Fibroblast of skin of back (primary cell): ENCODE data around the gene ELMO1.

ENCODE experiments used
- DNase-seq: peaks from one replicate; pipeline ENCODE4 v3.0.0-alpha.2; 2013

Gene ELMO1

GRCh38 chr7:37365405-37365804 is 83.3 kb downstream of the ELMO1 start:
- DNase-seq: no peak

DNA sequence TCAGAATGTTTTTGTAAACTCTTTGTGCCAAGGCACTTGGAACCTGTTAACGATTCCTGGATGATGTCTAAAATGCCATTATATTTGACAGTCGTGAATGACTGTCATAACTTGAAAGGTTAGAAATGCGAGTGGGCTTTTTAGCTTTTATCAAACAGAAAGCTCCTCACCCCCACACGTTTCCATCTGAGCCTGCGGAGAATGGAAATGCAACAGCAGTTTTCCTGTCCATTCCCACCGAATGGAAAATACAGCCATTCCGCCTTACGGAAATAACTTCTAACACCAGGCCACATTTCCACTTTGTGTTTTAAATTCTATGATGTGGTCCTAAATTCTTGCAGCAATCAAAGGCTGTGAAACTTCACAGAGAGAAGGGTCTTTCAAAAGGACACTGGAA is 83.8 kb downstream of the ELMO1 start:
- no peak for DNase-seq

DNA sequence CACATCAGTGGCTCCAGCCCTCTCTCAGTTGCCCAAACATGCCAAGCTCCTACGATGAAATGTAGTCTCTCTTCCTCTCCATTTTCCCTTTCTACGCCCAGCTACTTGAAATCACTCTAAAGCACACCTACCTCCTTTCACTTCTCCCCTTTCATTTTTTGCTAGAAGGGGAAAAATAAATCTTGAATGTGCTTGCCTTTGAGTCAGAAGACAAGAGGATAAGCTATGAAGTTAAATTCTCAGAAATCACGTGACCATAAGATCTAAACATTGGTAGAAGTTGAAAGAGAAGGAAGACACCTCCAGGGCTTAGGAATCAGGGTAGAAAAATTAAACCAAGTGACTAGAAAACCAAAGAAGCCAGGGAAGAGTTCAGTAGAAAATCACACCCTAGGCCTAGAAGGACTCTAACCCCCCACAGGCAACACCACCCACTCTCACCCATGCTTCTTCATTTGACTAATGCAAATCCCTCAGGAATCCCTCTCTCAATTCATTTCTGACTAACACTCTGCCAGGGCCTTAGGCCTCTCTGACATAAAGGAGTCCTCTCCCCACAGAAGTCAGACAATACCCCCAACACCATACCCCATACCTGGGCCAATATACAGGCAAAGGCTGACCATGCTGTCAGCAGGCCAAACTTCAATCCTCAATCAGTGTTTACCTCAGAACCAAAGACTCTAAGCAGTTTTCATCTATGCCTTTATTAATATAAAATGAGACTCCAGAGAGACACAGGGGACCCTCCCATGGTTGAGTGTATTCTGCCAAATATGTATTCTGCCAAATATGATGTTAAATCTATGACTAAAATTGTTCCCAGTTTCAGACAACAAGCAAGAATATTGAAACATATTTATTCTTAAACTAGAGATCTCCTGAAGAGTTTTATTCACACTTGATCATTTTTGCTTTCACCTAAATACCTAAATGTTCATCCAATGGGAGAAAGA is 84.8 kb downstream of the ELMO1 start:
- DNase-seq: no peak

GRCh38 chr7:37362802-37363201 is 85.9 kb downstream of the ELMO1 start:
- no peak for DNase-seq

DNA sequence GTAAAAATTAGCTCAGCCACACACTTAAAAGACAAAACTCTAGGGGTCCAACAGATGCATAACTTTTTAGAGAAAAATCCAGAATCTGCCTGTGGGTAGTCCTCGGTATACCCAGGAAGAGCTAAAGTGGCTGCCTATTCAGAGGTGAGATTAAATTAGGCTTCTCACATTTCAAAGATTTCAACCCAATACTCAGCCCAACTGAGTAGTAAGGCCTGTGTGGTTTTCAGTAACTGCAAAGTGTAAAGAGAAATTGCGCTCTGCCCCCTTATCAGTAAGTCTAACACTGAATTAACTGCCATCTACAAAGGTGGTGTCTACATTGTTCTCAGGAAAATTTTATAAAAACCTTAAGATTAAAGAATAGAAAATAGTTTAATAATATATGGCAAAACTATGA is 88.2 kb downstream of the ELMO1 start:
- no peak for DNase-seq

GRCh38 chr7:37359662-37360444 is 88.8 kb downstream of the ELMO1 start:
- DNase-seq: no peak

DNA sequence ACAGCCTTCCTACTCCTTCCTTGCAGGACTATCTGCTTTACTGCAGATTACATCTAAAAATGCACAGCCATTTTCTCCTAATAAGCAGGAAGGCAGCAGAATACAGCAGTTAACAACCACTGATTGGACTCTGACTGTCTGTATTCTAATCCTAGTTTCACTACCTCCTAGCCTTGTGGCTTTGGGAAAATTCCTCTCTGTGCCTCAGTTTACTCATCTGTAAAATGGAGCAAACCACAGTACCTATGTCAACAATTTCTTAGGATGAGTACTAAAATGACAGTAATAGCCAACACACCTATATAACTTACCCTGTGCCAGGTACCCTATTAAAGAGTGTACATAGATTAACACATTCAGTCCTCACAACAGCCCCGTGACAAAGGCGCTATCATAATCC is 89.5 kb downstream of the ELMO1 start:
- DNase-seq: no peak

DNA sequence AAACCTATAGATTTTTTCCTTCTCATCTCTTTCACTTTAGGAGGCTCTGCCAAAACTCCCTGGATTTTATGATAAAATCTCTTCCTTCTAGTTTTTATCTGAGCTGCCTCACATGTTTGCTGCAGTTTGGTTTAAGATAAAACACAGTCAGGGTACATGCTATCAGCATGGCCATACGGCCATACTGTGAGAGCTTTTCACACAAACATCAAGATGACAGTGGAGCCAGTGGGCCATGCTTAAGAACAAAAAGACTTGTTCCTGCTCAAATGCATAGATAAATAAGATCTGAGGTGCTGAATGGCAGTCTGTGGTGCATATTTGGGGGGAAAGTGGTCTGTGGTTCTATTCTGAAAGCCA is 91.0 kb downstream of the ELMO1 start:
- DNase-seq: no peak

GRCh38 chr7:37356911-37357636 is 91.6 kb downstream of the ELMO1 start:
- DNase-seq: no peak

- DNase-seq: peak; percentile 13
These were observed 94.0 kb downstream of the ELMO1 start for GRCh38 chr7:37354656-37355131.

- no peak for DNase-seq
These were observed 94.6 kb downstream of the ELMO1 start for GRCh38 chr7:37353949-37354655.

DNA sequence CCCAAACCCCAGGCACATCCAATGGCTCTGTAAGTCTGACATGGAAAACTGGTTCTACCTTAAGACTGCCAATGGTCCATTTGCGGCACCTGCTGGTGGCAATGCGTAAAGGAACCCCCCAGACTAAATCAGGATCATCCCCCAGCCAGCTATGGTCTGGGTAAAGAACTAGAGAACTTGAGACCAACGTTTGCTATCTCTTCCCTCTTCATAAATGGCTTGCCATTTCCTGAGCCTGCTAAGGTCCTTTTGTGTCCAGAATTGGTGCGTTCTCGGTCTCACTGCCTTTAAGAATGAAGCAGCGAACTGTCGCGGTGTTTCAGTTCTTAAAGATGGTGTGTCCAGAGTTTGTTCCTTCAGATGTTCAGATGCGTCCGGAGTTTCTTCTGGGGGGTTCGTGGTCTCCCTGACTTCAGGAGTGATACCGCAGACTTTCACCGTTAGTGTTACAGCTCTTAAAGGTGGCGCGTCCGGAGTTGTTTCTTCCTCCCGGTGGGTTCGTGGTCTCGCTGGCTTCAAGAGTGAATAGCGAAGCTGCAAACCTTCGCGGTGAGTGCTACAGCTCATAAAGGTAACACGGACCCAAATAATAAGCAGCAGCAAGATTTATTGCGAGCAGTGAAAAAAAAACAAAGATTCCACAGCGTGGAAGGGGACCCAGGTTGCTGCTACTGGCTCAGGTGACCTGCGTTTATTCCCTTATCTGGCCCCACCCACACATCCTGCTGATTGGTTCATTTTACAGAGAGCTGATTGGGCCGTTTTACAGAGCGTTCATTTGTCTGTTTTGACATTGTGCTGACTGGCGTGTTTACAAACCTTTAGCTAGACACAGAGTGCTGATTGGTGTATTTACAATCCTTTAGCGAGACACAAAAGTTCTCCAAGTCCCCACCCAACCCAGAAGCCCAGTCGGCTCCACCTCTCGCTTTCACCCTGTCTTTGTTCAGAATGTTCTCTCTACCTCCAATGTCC is 95.4 kb downstream of the ELMO1 start:
- DNase-seq: no peak

GRCh38 chr7:37352251-37352880 is 96.3 kb downstream of the ELMO1 start:
- DNase-seq: no peak

GRCh38 chr7:37351716-37352115 is 96.9 kb downstream of the ELMO1 start:
- no peak for DNase-seq

- DNase-seq: no peak
These were observed 98.6 kb downstream of the ELMO1 start for GRCh38 chr7:37349979-37350590.

- no peak for DNase-seq
These were observed 99.7 kb downstream of the ELMO1 start for GRCh38 chr7:37348982-37349381.

- DNase-seq: no peak
These were observed 101.9 kb downstream of the ELMO1 start for GRCh38 chr7:37346761-37347160.

DNA sequence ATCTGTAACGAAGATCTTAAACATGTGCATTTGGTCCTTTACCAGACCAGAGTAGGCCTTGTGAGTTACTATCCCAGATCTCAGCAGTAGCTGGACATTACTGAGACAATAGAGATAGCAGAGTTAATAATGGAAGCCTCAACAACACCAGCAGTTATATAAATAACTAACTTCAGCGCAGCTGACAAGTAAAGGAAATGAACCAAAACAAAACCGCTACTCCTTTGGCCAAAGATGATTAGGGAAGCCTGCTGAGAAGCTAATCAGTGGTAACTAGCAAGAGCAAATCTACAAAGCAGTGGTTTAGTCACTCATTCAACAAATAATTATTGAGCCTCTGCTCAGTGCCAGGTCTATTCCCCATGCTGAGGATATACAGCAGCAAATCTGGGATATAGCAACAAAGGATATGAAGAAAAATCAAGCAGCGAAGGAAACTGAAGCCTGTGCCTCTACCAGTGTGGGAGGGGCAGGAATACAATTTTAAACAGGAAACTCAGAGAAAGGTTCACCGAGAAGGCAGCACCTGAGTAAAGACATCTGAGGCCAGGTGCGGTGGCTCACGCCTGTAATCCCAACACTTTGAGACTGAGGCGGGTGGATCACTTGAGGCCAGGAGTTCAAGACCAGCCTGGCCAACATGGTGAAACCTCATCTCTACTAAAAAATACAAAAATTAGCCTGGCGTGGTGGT is 103.6 kb downstream of the ELMO1 start:
- no peak for DNase-seq

DNA sequence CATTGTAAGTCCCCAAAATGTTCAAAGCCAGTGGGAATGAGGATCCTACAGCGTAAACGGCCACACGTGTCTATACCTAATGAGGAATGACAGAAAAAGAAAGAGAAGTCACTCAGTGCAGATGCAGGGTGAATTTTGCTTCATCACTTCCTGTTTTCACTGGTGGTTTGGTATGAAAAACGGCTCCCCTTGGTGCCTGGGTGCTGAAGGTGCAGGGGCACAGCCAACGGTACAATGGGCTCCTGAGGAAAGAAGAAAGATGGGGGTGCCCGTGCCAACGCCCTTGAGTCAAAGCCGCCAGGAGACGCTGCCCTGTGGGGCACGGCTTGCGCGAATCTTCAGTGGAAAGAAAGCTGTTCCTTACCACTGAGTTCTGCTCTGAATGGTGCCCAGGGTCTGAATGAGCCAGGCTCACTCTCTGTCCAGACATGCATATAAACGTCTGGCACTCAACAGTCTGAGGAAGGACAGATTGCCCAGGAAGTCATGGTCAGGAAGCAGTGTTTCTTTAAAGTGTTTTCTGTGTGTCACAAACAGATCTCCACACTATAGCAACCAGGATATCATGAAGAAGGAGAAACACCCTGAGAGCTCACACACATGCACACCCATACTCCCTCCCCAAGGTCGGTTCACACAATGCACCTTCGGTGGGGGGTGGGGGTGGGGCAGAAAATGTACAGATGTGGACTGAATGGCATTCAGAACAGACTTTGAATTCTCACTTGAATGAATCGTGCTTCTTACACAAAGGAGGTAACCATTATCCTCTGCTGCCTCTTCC is 105.8 kb downstream of the ELMO1 start:
- no peak for DNase-seq
